Measurements from ENCODE around the gene PGAM1.

Gene PGAM1

DNA sequence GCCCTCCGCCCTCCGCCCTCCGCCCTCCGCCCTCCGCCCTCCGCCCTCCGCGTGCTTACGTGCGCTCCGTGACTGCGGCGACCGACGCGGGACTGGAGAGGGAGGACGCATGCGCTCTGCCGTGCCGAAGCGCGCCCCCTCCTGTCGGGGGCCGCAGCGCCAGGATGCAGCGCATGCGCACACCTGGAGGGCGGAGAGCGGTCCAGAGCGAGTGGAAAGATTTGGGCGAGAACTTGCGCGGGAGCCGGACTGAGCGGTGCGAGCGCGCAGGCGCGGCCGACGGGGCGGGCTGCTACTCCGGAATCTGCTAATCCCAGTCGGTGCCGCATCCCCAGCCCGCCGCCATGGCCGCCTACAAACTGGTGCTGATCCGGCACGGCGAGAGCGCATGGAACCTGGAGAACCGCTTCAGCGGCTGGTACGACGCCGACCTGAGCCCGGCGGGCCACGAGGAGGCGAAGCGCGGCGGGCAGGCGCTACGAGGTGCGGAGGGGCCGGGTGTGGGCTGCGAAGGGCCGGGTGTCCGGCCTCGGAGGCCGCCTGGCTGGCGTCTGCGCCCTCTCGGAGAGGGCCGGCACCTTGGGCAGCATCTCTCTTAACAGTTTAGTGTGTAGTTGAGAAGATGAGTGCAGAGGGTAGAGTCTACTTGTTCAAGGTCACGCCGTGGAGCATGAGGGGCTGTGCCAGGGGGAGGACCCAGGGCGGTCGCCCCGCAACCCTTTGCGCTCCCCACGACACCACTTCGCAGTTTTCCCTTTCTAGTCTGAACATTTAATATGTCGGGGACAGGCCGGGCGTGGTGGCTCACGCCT is at the start of gene PGAM1 (continued):
- no peak for TF ChIP-seq ZNF223 (tag by site-specific recombination; IDR thresholded peaks at IDR 0.05)
- TF ChIP-seq SP2 (tag by site-specific recombination; IDR thresholded peaks at IDR 0.05): peak; percentile 73
- peak; percentile 43; the same call in 1 of the 2 replicates for TF ChIP-seq ZNF2 (tag by site-specific recombination; IDR thresholded peaks at IDR 0.05)
- no peak for TF ChIP-seq ZNF16 (tag by site-specific recombination; IDR thresholded peaks at IDR 0.05; ENCODE audit: low read depth)
- TF ChIP-seq OSR2 (tag by site-specific recombination; IDR thresholded peaks at IDR 0.05): no peak
- TF ChIP-seq BCL6B (tag by site-specific recombination; IDR thresholded peaks at IDR 0.05): no peak
- TF ChIP-seq ZBTB21 (tag by site-specific recombination; IDR thresholded peaks at IDR 0.05): no peak
- TF ChIP-seq ZSCAN23 (tag by site-specific recombination; IDR thresholded peaks at IDR 0.05): no peak
- no peak for TF ChIP-seq ZNF239 (tag by site-specific recombination; IDR thresholded peaks at IDR 0.05)
- TF ChIP-seq SCRT1 (tag by site-specific recombination; IDR thresholded peaks at IDR 0.05; ENCODE audit: borderline replicate concordance): no peak
- TF ChIP-seq YY1 (tag by site-specific recombination; IDR thresholded peaks at IDR 0.05): peak; percentile 84
- TF ChIP-seq ZBTB20 (tag by site-specific recombination; IDR thresholded peaks at IDR 0.05): no peak; the same call in 1 of the 2 replicates
- TF ChIP-seq ZNF248 (tag by site-specific recombination; IDR thresholded peaks at IDR 0.05): no peak
- peak; percentile 26; the same call in 1 of the 2 replicates for TF ChIP-seq WT1 (tag by site-specific recombination; IDR thresholded peaks at IDR 0.05)
- peak; percentile 53; the same call in 1 of the 2 replicates for TF ChIP-seq KLF17 (tag by site-specific recombination; IDR thresholded peaks at IDR 0.05)
- TF ChIP-seq, protein P1, sequence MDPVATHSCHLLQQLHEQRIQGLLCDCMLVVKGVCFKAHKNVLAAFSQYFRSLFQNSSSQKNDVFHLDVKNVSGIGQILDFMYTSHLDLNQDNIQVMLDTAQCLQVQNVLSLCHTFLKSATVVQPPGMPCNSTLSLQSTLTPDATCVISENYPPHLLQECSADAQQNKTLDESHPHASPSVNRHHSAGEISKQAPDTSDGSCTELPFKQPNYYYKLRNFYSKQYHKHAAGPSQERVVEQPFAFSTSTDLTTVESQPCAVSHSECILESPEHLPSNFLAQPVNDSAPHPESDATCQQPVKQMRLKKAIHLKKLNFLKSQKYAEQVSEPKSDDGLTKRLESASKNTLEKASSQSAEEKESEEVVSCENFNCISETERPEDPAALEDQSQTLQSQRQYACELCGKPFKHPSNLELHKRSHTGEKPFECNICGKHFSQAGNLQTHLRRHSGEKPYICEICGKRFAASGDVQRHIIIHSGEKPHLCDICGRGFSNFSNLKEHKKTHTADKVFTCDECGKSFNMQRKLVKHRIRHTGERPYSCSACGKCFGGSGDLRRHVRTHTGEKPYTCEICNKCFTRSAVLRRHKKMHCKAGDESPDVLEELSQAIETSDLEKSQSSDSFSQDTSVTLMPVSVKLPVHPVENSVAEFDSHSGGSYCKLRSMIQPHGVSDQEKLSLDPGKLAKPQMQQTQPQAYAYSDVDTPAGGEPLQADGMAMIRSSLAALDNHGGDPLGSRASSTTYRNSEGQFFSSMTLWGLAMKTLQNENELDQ (tag by site-specific recombination; IDR thresholded peaks at IDR 0.05; ENCODE audit: low read depth): no peak
- TF ChIP-seq KLF16 (tag by site-specific recombination; IDR thresholded peaks at IDR 0.05): no peak
- no peak for TF ChIP-seq GFI1B (tag by site-specific recombination; IDR thresholded peaks at IDR 0.05)
- peak; percentile 36; the same call in 1 of the 2 replicates for TF ChIP-seq PBX3 (CRISPR knock-in tag; IDR thresholded peaks at IDR 0.05)
- TF ChIP-seq ZSCAN30 (tag by site-specific recombination; IDR thresholded peaks at IDR 0.05): peak; percentile 54; the same call in 1 of the 2 replicates
- TF ChIP-seq ZNF580 (tag by site-specific recombination; IDR thresholded peaks at IDR 0.05): no peak
- peak; percentile 16; the same call in 1 of the 2 replicates for TF ChIP-seq ZNF791 (tag by site-specific recombination; IDR thresholded peaks at IDR 0.05)
- no peak for TF ChIP-seq ZIC2 (tag by site-specific recombination; IDR thresholded peaks at IDR 0.05)
- TF ChIP-seq ZNF202 (tag by site-specific recombination; IDR thresholded peaks at IDR 0.05; ENCODE audit: borderline replicate concordance): no peak
- no peak for TF ChIP-seq ZNF175 (tag by site-specific recombination; IDR thresholded peaks at IDR 0.05)
- TF ChIP-seq ZNF529 (tag by site-specific recombination; IDR thresholded peaks at IDR 0.05; ENCODE audit: insufficient replicate concordance): no peak
- TF ChIP-seq GLIS1 (tag by site-specific recombination; IDR thresholded peaks at IDR 0.05): no peak
- peak; percentile 82; the same call in 1 of the 2 replicates for TF ChIP-seq ZNF501 (tag by site-specific recombination; IDR thresholded peaks at IDR 0.05)
- TF ChIP-seq RBAK (tag by site-specific recombination; IDR thresholded peaks at IDR 0.05): no peak
- TF ChIP-seq, protein P2, sequence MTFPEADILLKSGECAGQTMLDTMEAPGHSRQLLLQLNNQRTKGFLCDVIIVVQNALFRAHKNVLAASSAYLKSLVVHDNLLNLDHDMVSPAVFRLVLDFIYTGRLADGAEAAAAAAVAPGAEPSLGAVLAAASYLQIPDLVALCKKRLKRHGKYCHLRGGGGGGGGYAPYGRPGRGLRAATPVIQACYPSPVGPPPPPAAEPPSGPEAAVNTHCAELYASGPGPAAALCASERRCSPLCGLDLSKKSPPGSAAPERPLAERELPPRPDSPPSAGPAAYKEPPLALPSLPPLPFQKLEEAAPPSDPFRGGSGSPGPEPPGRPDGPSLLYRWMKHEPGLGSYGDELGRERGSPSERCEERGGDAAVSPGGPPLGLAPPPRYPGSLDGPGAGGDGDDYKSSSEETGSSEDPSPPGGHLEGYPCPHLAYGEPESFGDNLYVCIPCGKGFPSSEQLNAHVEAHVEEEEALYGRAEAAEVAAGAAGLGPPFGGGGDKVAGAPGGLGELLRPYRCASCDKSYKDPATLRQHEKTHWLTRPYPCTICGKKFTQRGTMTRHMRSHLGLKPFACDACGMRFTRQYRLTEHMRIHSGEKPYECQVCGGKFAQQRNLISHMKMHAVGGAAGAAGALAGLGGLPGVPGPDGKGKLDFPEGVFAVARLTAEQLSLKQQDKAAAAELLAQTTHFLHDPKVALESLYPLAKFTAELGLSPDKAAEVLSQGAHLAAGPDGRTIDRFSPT (tag by site-specific recombination; IDR thresholded peaks at IDR 0.05): no peak
- no peak for TF ChIP-seq ZNF544 (tag by site-specific recombination; IDR thresholded peaks at IDR 0.05)
- no peak for TF ChIP-seq ZNF350 (tag by site-specific recombination; IDR thresholded peaks at IDR 0.05)

Measured in HEK293 (cell line).